ENCODE measurements around the gene ANKS1B. TPM values are rescaled to one million over a fixed set of nuclear protein-coding genes. Genes with fewer than 3 reads are reported as not detected.

ANKS1B gene
- polyA plus RNA-seq, 1 experiment, result 0.27 TPM

GRCh38 chr12:98812225-98812624, 1172.5 kb downstream of the ANKS1B start:
- Histone ChIP-seq H3K4me3 (ENCODE audit: low read depth, low read length) (no peak overlapping the region), H3K36me3 (ENCODE audit: control insufficient read depth, insufficient read depth, low read length) (no peaks in the 10 kb centered on the region), H3K27me3 (ENCODE audit: control insufficient read depth, insufficient read depth, low read length) (no peaks in the 10 kb centered on the region)
- ChIA-PET CTCF (no interaction called here), POLR2A (no interaction called here)
- no peak for TF ChIP-seq CTCF (IDR thresholded peaks at IDR 0.05; ENCODE audit: insufficient read depth, low read depth, low read length)
- no peak for DNase-seq (ENCODE audit: low read depth)

- no peaks in the 10 kb centered on the region for H3K36me3 ChIP-seq (ENCODE audit: control insufficient read depth, insufficient read depth, low read length)
- DNase-seq (ENCODE audit: low read depth), result no peak
- POLR2A ChIA-PET, result no interaction called here
- CTCF ChIA-PET, result interaction anchor here (0.6 kb wide), 1 partner anchor 20 kb away, joined by 3 read pairs; no protein-coding TSS in a partner anchor
- H3K27me3 ChIP-seq (ENCODE audit: control insufficient read depth, insufficient read depth, low read length), result no peaks in the 10 kb centered on the region
- H3K4me3 ChIP-seq (ENCODE audit: low read depth, low read length), result no peak overlapping the region
- no peak for TF ChIP-seq CTCF (IDR thresholded peaks at IDR 0.05; ENCODE audit: insufficient read depth, low read depth, low read length)
These were observed 1176.4 kb downstream of the ANKS1B start for GRCh38 chr12:98808243-98808875.

GRCh38 chr12:98807187-98807586, 1177.5 kb downstream of the ANKS1B start:
- no peak for TF ChIP-seq CTCF (IDR thresholded peaks at IDR 0.05; ENCODE audit: insufficient read depth, low read depth, low read length)
- no peak for DNase-seq (ENCODE audit: low read depth)
- ChIA-PET POLR2A (no interaction called here), CTCF (no interaction called here)
- Histone ChIP-seq H3K27me3 (ENCODE audit: control insufficient read depth, insufficient read depth, low read length) (no peaks in the 10 kb centered on the region), H3K4me3 (ENCODE audit: low read depth, low read length) (no peak overlapping the region), H3K36me3 (ENCODE audit: control insufficient read depth, insufficient read depth, low read length) (no peaks in the 10 kb centered on the region)

- Histone ChIP-seq H3K4me3 (ENCODE audit: low read depth, low read length) (no peak overlapping the region), H3K36me3 (ENCODE audit: control insufficient read depth, insufficient read depth, low read length) (no peaks in the 10 kb centered on the region), H3K27me3 (ENCODE audit: control insufficient read depth, insufficient read depth, low read length) (no peaks in the 10 kb centered on the region)
- DNase-seq (ENCODE audit: low read depth), result no peak
- ChIA-PET POLR2A (no interaction called here), CTCF (interaction anchor here (0.7 to 0.9 kb wide), 3 partner anchors 18 to 106 kb away, joined by 3 read pairs; no protein-coding TSS in a partner anchor)
- 0 out of 2 replicates have a peak, but pooled peaks have one; percentile 3 for TF ChIP-seq CTCF (IDR thresholded peaks at IDR 0.05; ENCODE audit: insufficient read depth, low read depth, low read length)
These were observed 1181.1 kb downstream of the ANKS1B start for GRCh38 chr12:98803468-98804209.

- Histone ChIP-seq H3K27me3 (ENCODE audit: control insufficient read depth, insufficient read depth, low read length) (no peaks in the 10 kb centered on the region), H3K4me3 (ENCODE audit: low read depth, low read length) (no peak overlapping the region), H3K36me3 (ENCODE audit: control insufficient read depth, insufficient read depth, low read length) (no peaks in the 10 kb centered on the region)
- CTCF ChIA-PET, result interaction anchor here (1.1 kb wide), 1 partner anchor 21 kb away, joined by 3 read pairs; no protein-coding TSS in a partner anchor
- TF ChIP-seq CTCF (IDR thresholded peaks at IDR 0.05; ENCODE audit: insufficient read depth, low read depth, low read length), result no peak
- POLR2A ChIA-PET, result no interaction called here
- no peak for DNase-seq (ENCODE audit: low read depth)
These were observed 1184.9 kb downstream of the ANKS1B start for GRCh38 chr12:98799822-98800221.
